NCI-H526 (cell line): ENCODE measurements around the gene TUBA3D.
"Not testable (repeated sequence)": the region's sequence is repeated elsewhere in the genome, so short reads cannot be mapped to it uniquely, and the experiment has no call there.

Experiments used
- DNase-seq, 2 experiments: peaks; one replicate each; lab custom pipeline; 2025; lab: John Stamatoyannopoulos, UW

The TUBA3D gene

GRCh38 chr2:131483981-131484820, 8.3 kb downstream of the TUBA3D start:
- peak in 1 of 2 experiments; percentile 4 for DNase-seq

- DNase-seq = not testable (repeated sequence)
Measured at GRCh38 chr2:131484906-131485460, 9.1 kb downstream of the TUBA3D start.

DNA sequence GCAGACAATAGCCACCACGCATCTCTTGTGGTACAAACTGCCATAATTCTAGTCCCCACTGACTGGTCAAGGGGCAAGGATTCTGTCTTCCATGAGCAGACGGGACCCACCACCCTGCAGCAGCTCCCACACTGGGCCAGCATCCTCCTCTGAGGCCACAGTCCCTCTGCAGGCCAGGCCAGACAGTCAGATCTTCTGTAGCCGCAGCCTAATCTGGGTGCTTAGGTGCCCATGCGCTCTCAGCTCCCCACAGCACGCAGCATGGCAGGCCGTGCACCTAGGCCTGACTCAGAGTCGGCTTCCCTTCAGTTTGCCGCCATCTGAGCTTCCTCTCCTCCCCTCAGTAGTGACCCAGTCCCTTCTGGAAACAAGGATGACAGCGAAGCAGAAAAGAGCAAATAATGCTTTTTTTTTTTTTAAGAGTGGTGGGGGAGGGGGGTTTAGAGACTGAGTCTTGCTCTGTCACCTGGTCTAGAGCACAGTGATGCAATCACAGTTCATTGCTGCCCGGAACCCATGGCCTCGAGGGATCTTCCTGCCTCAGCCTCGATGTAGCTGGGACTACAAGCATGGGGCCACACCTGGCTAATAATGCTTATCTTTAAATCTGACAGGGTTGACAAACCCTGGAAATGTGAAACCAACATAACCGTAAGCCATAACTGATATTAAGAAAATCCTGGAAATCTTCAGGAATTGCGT, 10.4 kb downstream of the TUBA3D start:
- DNase-seq = not testable (repeated sequence)

- DNase-seq = peak in 1 of 2 experiments; percentile 6
Measured at GRCh38 chr2:131488306-131489205, 12.6 kb downstream of the TUBA3D start.

- peak in 1 of 2 experiments; percentile 52 for DNase-seq
Measured at GRCh38 chr2:131490616-131491468, 14.9 kb downstream of the TUBA3D start.

GRCh38 chr2:131491469-131491836, 15.5 kb downstream of the TUBA3D start:
- DNase-seq = peak in 1 of 2 experiments; percentile 52

GRCh38 chr2:131492015-131492417, 16.1 kb downstream of the TUBA3D start, which contains the start of gene MZT2A:
Gene MZT2A, minus strand, starts transcription at chr2:131492397. Its CDS starts 21 bp downstream, at chr2:131492376.
- not testable (repeated sequence) for DNase-seq

GRCh38 chr2:131492418-131493198, 16.7 kb downstream of the TUBA3D start:
- DNase-seq = peak; percentile 97 to 98

GRCh38 chr2:131493199-131493968, 17.5 kb downstream of the TUBA3D start:
- DNase-seq = peak in 1 of 2 experiments; percentile 51

- DNase-seq = not testable (repeated sequence)
Measured at GRCh38 chr2:131495506-131495905, 19.6 kb downstream of the TUBA3D start.

- not testable (repeated sequence) for DNase-seq
Measured at GRCh38 chr2:131498321-131498973, 22.5 kb downstream of the TUBA3D start.

DNA sequence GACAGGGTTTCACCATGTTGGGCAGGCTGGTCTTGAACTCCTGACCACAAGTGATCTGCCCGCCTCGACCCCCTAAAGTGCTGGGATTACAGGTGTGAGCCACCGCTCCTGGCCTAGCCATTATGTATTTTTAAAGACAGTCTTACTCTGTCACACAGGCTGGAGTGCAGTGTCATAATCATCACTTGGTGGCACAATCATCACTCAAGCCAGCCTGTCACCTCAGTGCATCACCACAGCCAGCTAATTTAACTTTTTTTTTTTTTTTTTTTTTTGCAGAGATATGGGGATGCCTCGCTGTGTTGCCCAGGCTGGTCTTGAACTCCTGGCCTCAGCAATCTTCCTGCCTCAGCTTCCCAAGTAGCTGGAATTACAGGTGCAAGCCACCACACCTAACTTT, 27.7 kb downstream of the TUBA3D start:
- not testable (repeated sequence) for DNase-seq

DNA sequence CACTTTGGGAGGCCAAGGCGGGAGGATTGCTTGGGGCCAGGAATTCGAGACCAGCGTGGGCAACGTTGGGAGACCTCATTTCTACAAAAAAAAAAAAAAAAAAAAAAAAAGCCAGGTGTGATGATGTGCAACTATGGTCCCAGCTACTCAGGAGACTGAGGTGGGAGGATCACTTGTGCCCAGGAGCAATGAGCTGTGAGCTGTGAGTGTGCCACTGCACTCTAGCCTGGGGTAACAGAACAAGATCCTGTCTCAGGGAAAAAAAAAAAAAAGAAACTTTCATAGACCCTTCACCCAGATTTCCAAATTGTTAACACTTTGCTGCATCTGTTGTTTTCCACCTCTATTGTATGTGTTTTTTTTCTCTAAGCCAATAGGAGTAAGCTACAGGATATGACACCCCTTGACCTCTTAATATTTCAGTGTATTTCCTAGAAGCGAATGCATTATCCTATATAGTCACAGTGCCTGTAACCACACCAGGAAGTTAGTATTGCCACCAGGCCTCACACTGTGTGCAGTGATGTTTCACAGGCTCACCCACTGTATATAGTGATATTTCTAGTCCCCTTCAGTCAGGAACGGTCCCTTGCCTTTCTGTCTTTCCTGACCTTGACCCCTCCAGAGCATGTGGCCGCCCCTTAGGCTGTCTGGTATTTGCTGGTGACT, 28.3 kb downstream of the TUBA3D start:
- DNase-seq = not testable (repeated sequence)

DNA sequence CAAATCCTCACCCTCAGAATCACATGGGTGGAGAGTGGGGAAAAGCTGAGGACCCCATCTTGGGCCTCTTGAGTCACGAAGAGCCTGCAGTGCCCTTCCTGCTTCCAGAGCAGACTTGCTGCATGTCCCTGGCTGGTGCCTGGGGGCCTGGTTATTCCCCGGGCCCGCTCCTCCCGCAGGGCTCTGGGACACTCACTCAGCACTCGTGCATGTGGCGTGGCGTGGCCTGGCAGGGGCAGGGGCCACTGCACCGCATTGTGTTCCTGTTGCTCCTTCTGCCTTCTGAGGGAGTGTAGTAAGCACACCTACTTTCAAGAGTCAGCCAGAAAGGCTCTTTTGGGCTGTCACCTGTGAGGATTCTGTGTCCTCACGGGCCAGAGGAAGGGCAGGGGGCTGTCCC, 33.7 kb downstream of the TUBA3D start:
- no peak for DNase-seq

DNA sequence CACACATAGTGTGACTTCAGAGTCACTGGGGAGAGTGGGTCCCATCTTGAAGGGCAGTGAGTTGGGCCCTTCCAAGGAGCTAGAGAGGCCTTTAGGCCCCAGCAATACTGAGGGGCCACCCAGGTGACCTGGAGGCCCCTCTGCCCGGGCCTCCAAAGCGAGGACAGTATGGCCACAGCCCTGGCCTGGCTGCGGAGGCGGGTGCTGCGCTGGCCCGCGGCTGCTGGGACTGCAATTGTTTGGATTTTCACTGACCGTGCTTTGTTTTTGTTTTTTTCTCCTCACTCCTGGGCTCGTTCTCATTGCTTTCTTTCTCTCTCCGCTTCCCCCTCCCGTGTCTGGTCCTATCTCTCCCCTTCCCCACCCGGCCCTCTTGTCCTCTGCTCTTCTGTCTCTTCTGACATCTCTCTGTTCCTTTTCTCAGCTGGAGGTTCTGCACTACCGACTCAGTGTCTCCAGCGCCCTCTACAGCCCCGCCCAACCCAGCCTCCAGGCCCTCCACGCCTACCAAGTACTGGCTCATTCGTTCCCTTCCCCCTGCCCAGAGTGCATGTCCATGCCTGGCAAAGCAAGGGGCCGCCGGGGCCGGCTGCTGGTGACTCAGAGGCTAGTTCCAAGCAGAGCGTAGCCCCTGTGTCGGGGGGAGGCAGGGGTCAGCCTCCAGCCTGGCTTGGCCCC, 35.5 kb downstream of the TUBA3D start:
- DNase-seq = not testable (repeated sequence)

DNA sequence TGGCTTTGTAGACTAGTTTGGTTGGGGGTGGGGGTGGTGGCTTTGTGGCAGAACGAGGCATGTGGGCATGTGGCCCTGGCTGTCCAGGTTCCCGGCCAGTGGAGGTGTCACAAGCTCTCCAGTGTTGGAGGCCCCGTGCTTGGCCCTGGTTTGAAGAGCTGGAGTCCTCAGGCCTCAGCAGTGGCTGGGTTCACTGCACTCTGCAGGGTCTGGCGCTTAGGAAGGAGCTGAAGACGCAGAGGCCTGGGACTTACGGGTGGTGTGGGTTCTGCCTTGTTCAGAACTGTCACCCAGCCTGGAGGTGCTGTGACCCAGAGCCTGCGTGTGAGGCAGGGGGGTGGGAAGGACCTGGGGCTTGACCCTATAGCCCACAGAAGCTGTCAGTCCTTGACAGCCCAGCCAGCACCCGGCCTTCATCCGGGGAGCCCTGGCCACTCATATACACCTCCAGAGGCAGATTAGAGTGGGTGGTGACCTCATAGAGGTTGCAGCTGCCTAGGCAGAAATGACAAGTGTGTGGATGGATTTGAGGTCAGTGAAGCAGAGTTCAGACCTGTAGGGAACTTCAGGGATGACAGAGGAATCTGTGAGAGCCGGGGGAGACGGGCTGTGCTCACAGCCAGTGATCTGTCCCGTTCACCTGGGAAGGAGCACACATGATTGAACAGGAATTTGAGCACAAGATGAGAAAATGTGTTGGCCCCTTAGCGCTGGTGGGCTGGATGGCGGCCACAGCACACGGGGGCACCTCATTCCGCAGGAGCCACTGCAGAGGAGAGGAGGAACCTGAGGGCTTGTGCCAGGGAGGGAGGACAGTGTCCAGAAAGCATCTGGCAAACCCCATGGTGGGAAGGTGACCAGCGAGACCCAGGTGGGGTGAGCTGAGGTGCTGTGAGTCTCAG, 36.3 kb downstream of the TUBA3D start:
- DNase-seq = not testable (repeated sequence)
